ENCODE measurements around the gene GAREM2. TPM values are rescaled to one million over a fixed set of nuclear protein-coding genes. Genes with fewer than 3 reads are reported as not detected.
A peak's percentile ranks its signal among the peaks of the same experiment; 100 is the strongest.

Gene GAREM2
- total RNA-seq, 1 donor from 2014 or later, result 27.5 TPM

DNA sequence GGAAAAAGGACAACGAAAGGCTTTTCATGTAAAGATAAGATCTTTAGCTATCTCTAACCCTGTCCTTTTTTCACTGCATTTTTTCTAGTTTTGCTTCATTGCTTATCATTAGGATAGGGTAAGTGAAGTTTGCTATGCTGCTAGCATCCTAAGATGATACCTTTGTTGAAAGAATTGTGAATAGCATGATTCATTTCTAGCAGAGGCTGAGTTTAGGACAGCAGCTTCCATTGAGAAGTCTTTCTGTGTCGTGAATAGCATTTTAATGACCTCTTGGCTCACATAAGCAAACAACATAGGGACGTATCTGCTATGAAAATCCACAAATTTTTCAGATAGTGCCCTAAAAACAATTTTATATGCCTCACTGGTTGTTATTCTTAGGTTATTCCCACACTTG, 36.4 kb upstream of the GAREM2 start:
- Mint-ChIP-seq H3K27ac (no peak overlapping the region), H3K4me1 (peaks cover 9% of the 10 kb centered on the region), H3K27me3 (ENCODE audit: low read depth) (no peaks in the 10 kb centered on the region), H3K36me3 (peaks cover 4% of the 10 kb centered on the region), H3K4me3 (no peak overlapping the region), H3K9me3 (no peaks in the 10 kb centered on the region)
- TF ChIP-seq, protein P1, sequence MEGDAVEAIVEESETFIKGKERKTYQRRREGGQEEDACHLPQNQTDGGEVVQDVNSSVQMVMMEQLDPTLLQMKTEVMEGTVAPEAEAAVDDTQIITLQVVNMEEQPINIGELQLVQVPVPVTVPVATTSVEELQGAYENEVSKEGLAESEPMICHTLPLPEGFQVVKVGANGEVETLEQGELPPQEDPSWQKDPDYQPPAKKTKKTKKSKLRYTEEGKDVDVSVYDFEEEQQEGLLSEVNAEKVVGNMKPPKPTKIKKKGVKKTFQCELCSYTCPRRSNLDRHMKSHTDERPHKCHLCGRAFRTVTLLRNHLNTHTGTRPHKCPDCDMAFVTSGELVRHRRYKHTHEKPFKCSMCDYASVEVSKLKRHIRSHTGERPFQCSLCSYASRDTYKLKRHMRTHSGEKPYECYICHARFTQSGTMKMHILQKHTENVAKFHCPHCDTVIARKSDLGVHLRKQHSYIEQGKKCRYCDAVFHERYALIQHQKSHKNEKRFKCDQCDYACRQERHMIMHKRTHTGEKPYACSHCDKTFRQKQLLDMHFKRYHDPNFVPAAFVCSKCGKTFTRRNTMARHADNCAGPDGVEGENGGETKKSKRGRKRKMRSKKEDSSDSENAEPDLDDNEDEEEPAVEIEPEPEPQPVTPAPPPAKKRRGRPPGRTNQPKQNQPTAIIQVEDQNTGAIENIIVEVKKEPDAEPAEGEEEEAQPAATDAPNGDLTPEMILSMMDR (IDR thresholded peaks at IDR 0.05; ENCODE audit: unreplicated experiment), result no peak
- no peak for DNase-seq (ENCODE audit: low spot score in 2 of 2, unreplicated experiment in 2 of 2)

DNA sequence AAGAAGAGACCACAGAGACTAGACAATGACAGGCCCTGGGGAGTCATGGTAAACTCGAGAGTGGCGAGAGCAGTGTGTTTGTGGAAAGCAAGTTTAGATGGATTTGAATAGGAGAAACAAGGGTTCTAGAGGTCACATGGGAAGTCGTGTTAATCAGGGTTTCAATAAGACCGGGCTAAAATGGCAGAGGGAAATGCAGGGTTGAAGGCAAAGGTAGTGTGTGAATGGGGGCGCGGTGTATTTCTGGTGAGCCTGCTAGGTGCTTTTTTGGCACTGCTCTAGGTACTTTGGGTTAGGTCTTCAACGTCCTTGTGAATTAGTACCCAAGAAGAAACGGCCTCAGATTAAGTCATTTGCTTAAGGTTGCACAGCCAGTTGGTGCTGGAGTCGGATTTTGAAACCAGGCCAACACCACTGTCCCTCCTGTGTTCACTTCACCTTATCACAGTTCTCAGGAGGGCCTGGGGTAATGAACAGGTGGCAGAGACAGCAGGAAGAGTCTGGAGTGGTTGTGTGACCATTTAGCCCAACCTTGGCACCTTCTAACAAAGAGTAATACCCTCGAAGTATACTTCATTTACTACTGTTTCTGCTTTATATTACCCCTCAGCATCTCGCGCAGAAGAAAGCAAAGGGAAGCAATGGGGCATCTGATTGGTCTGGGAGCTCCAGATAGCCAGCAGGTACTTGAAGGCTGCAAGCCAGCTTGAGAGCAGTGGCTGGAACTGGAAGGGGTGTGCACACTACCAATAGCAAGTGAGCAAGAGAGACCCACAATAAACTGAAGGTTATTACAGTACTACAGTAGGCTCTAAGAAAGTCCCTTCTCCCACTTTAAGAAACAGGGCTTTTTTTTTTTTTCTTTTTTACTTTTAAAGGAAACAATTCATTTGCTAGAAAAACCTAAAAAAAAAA, 33.4 kb upstream of the GAREM2 start:
- Mint-ChIP-seq H3K4me3 (no peak overlapping the region), H3K9me3 (no peaks in the 10 kb centered on the region), H3K27me3 (ENCODE audit: low read depth) (no peaks in the 10 kb centered on the region), H3K27ac (no peak overlapping the region), H3K4me1 (peaks cover 6% of the 10 kb centered on the region), H3K36me3 (peaks cover 4% of the 10 kb centered on the region)
- no peak for DNase-seq (ENCODE audit: low spot score in 2 of 2, unreplicated experiment in 2 of 2)
- TF ChIP-seq, protein P1 (IDR thresholded peaks at IDR 0.05; ENCODE audit: unreplicated experiment), result no peak

DNA sequence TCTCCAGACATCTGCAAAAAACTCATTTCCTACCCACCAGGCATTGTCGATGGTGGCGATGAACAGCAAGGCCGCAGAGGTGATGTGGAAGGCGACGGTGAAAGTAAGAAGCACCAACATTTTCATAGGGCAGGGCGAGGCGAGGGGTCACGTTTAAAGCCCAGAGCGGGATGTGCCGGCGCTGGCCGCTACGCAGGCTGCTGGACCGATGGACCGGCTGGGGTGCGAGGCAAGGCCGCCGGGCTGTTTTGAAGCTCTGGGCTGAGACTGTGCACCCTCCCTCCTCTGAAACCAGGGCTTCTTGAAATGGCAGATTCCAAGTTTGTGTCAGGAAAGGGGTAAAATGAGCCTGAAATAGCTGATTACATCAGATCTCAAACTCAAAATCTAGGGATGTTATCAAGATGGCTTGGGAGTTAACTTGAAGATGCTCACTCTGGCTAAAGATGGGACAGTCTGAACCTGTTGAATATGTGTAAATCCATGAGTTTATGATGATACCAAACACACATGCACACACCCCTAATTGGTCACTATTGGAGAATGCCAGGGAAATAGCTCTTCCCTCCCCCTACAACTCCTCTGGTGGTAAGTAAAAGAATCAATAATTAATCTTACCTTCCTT, 31.6 kb upstream of the GAREM2 start:
- Mint-ChIP-seq H3K9me3 (no peaks in the 10 kb centered on the region), H3K27me3 (ENCODE audit: low read depth) (peaks cover 2% of the 10 kb centered on the region), H3K36me3 (peaks cover 2% of the 10 kb centered on the region), H3K27ac (no peak overlapping the region), H3K4me3 (no peak overlapping the region), H3K4me1 (peaks cover 2% of the 10 kb centered on the region)
- no peak for DNase-seq (ENCODE audit: low spot score in 2 of 2, unreplicated experiment in 2 of 2)
- TF ChIP-seq, protein P1 (IDR thresholded peaks at IDR 0.05; ENCODE audit: unreplicated experiment), result no peak

DNA sequence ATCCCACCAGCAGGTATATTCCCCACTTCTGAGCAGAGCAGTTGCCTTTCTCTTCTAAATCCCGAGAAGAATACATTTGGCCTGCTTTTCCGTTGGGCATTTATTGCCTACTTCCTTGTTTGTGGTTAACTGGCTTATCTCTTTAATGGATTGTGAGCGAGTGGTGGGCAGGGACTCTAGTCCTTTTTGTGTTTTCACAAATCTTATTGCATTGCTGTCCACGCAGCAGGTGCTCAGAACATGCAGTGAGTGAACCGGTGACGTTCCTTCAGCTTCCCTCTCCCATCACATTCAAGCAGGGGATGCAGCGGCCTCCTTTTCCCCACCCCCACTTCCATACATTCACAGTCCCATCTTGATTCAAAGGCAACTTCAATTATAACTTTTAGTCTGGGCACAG, 28.9 kb upstream of the GAREM2 start:
- no peaks in the 10 kb centered on the region for H3K9me3 Mint-ChIP-seq
- H3K27me3 Mint-ChIP-seq (ENCODE audit: low read depth), result peaks cover 13% of the 10 kb centered on the region
- H3K36me3 Mint-ChIP-seq, result no peaks in the 10 kb centered on the region
- no peak for DNase-seq (ENCODE audit: low spot score in 2 of 2, unreplicated experiment in 2 of 2)
- H3K4me3 Mint-ChIP-seq, result no peak overlapping the region
- TF ChIP-seq, protein P1 (IDR thresholded peaks at IDR 0.05; ENCODE audit: unreplicated experiment), result no peak
- H3K27ac Mint-ChIP-seq, result no peak overlapping the region
- H3K4me1 Mint-ChIP-seq, result peaks cover 2% of the 10 kb centered on the region

DNA sequence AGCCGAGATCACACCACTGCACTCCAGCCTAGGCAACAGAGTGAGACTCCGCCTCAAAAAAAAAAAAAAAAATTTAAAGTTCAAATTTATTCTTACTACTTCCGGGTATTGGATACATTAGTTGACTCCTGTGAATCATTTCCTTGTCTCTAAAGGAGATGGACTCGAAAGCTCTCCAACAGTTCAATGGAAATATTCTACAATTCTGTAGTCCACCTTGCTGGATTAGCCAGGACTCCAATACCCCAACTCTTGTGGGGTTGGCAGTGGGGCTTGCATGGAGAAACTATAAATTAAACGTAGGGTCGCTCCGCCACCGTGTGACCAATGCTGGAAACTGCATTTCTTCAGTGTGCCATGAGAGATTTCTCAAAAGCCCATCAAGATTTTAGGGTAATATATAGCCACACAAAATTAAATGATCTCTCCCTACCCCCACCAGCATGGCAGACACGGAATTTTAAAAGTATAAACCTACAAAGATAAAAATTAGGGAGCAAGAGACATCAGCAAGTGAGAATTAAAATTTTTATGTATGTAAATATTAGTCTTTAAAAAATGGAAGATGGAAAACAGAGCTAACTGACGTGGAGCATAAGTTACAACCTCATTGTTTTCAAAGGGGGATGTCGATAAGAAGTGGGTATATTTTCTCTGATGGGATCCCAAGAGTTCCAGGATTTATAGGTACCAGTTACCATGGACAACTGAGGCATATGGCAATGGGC, 27.8 kb upstream of the GAREM2 start:
- peak in 1 of 2 experiments; percentile 58 for DNase-seq (ENCODE audit: low spot score in 2 of 2, unreplicated experiment in 2 of 2)
- H3K4me3 Mint-ChIP-seq, result no peak overlapping the region
- H3K4me1 Mint-ChIP-seq, result peaks cover 2% of the 10 kb centered on the region
- no peaks in the 10 kb centered on the region for H3K9me3 Mint-ChIP-seq
- TF ChIP-seq, protein P1 (IDR thresholded peaks at IDR 0.05; ENCODE audit: unreplicated experiment), result peak; percentile 66
- peaks cover 21% of the 10 kb centered on the region for H3K27me3 Mint-ChIP-seq (ENCODE audit: low read depth)
- H3K36me3 Mint-ChIP-seq, result no peaks in the 10 kb centered on the region
- H3K27ac Mint-ChIP-seq, result no peak overlapping the region
